SKM-1 treated with dmso at 0.1 percent for 144 hours (cell line): ENCODE results near the gene GYPC.

Experiments
- DNase-seq: peaks from one replicate; lab custom pipeline; 2025; ENCODE audit not compliant: unreplicated experiment; lab: John Stamatoyannopoulos, UW

The GYPC gene

DNA sequence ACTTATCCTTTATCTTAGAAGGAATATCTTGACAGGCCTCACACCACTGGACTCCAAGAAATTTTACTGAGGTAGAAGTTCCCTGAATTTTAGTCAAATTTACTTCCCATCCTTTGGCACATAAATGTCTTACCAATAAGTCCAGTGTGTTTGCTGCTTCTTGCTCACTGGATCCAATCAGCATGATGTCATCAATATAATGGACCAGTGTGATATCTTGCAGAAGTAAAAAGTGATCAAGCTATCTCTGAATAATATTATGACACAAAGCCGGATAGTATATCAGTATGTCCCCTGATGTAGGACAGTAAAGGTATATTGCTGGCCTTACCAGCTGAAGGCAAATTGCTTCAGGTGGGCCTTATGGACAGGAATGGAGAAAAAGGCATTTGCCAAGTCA, 6.9 kb upstream of the GYPC start:
- DNase-seq = no peak

DNA sequence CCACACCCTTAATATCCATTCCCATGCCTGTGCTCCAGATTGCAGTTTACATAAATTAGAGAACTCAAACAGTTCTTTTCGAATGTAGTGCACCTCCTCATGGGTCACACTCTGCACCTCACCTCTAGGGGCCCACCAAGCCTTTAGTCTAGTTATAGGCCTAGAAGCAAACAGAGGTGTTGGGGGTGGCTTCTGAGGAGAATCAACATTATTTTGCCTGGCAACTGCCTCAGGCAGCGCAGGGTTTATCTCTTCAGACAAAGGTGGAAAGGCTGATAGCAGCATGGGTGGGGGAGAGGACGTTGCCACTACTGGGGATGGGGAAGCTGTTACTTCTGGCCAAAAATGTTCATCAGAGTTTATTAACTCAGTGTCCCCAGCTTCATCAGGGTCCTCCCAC, 5.0 kb upstream of the GYPC start:
- no peak for DNase-seq

DNA sequence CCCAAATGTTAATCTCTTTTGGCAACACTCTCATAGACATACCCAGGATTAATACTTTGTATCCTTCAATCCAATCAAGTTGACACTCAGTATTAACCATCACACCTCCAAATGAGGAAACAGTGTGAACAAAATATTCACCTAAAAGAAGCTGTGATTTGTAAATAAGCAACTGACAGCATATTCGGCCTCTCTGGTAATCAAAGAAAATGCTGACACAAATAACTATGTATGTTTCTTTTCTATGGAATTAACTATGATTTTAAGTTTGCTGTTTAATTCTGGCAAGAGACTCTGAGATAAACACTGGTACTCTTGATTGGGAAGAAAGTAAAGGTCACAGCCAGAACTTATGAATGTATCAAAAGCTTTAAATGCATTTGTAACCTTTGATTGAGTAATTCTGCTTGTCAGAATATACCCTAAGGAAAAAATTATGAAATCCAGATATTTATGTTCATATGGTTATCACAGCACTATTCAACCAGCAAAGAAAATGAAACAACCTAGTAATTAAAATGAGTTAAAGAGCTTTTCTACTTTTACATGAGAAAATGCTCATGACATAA, 3.6 kb upstream of the GYPC start:
- no peak for DNase-seq

DNA sequence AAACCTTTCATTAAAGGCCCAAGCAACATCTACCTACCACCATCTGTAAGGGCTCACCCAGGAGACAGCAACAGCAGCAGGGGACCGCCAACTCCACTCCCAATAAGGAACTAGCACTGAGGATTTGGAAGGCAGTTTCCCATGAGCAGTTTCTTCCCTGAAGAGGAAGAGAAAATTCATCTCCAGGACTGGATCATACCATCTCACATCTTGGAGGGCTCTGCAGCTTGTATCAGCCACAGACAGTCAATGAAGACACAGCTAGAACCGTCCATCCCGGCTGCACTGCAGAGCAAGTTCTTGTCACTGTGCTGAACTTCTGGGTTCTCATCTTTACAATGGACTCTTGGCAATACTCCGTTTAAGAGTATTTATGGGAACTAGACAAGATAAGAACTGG, 2.8 kb upstream of the GYPC start:
- no peak for DNase-seq

DNA sequence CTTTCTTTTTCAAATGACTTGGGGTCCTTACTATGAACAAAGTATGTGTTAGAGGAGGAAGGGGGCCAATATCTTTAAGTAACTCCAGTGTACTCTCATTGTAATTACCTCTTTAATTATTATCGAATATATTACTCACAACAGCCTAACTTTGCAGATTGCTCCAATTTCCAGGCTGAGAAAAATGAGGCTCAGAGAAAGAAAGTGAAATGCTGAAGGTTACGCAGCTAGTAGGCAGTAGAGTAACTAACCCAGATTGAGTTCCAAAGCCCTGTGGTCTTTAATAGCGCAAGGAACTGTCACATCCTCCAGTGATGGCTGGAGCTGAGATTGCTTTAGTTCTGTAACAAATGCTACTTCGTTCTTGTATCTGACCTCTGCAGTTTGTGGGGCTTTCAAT, 2.2 kb upstream of the GYPC start:
- DNase-seq = no peak

DNA sequence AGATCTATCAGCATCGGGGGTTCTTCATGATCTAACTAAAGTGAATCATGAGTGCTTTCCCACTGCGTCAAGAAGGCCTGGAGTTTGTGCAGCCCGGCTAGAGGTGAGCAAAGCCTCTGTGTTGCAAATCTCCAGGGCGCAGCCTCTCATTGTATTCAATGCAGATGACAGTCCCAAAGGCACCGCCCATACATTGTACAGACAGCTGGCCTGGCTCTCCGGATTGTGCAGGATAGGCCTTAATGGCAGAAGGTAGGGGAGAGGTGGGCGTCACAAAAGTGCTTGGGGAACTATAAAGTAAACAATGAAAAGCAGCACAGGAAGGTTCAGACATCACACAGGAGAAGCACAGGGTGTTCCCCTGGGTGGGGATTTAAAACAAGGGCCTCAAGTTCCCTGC, 907 bp upstream of the GYPC start:
- DNase-seq = no peak

DNA sequence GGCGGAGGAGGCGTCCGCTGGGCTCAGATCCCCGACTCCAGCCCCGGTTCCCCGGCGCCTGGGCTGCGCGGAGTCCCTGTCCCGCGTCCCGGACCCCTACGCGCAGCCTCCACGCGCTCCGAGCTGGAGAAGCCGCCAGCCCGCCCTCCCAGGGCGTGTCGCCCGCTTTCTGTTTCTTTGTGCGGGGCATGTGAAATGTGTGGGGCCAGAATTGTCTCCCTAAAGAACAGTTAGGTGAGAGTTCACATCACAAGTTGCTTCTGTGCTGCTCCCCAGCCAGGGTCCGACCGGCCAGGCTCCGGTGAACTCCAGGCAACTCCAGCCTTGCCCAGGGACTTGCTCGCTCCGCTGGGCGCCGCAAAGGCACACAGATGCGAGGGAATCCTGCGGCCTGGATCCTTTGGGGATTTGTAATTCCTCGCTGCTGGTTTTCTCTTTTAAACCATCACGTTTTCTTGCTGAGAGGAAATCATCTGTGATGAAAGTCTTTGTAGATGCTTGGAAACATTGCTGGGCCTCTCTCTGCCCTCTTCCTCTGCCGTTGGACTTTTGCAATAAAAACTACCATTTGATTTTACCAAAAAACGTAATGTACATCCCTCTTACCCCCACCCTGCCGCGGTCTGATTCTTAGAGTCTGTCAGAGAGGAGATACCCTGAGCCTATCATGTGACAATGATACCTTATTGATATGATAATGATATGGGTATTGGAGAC, 631 bp downstream of the GYPC start:
- DNase-seq = peak; percentile 16

DNA sequence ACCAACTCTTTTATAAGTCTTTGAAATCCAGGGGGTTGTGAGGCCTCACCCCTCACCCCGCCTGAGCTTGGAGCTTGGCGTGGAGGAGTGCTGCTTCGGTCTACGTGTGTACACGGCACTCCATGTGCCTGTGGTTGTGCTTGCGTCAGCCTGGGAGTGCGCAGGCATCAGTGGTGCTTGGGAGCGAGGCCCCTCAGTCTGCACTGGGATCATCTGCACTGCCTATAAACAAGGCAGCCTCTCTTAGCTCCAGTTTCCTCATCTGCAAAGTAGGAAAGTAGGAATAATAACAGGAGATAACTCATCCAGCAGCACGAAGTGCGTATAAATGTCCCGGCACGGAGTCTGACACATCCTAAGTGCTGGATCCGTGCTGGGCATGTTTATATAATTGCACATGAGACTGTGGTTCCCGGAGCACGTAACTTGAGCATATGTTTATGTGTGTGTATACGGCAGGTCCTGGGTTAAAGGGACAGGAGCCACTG, 1.2 kb downstream of the GYPC start:
- no peak for DNase-seq

DNA sequence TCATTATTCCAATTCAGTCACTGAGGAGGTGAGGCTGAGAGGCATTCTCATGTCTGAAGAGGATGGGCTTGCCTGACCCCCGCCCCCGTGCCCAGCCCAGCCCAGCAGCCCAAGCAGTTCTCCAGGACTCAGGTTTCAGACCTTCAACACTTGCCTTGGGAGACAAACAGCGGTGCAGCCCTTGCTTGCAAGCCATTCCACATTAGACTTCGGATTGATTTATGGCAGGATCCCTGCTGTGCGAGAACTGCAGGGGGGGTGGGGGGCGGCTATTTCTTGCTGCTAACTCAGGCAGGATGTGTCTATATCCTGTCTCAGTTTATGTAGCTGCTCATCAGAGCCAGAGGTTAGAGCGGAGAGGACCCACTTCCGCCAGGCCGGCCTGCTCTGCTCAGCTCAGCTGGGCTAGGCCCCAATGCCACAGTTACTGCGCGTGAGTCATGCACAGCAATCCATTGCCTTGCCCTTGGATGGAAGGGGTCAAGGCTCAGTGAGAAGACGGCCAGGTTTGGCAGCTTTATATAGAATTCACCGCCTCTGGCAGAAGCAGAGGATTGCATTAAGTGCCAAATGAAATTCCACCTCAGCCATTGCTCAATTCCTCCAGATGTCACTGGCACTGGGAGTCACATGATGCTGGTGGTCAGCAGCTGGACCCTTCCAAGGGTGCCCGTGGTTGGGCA, 1.8 kb downstream of the GYPC start:
- peak; percentile 82 for DNase-seq

DNA sequence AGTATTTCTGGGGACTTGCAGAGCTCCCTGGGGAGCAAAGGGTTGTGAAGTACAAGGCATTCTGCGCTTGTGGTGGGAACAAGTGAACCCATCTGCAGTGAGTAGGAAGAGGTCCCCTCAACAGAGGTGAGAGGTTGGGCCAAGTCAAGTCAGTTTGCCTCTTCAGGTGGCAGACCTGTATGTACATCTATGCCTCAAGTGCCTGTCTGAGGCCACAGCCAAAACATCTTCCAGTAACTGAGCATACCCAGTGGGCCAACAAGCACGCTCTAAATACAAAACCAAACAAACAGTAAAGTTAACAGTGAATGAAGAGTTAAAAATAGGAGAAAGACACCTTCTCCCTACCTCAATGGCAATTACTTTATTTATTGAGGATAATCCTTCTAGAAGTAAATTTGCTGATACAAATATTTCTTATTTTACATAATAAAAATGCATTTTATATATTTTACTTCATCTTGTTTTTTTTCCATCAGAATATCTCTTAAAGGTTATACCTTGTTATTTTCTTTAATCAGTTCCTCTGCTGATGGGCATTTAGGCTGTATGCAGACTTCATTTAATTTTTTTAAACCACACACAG, 2.5 kb downstream of the GYPC start:
- DNase-seq = no peak

DNA sequence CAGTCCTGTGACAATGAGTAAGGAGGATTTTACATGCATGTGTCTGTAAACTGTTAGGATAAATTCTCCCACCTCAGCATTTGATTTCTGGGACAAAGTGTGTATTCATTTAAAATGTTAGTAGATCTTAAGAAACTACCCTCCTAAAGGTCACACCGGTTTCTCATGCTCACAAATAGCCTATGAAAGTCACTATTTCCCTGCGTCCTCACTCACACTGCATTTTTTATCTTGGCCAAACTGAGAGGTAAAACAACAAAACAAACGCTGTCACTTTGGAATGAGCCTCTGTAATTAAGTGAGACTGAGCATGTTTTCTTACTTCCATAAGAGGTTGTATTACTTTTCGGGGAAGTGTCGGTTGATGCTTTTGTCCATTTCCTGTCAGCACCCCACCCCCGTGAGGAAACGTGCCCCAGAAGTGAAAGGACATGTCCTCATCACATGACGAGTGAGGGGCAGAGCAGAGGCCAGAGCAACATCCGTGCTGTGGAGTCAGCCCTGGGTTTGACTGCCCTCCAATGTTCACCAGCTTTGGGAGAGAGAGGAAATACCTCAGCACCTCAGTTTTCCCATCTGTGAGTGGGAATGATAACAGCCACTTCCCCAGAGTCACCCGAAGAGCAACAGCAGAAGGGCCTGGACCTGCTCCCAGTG, 3.1 kb downstream of the GYPC start:
- DNase-seq = peak; percentile 45

DNA sequence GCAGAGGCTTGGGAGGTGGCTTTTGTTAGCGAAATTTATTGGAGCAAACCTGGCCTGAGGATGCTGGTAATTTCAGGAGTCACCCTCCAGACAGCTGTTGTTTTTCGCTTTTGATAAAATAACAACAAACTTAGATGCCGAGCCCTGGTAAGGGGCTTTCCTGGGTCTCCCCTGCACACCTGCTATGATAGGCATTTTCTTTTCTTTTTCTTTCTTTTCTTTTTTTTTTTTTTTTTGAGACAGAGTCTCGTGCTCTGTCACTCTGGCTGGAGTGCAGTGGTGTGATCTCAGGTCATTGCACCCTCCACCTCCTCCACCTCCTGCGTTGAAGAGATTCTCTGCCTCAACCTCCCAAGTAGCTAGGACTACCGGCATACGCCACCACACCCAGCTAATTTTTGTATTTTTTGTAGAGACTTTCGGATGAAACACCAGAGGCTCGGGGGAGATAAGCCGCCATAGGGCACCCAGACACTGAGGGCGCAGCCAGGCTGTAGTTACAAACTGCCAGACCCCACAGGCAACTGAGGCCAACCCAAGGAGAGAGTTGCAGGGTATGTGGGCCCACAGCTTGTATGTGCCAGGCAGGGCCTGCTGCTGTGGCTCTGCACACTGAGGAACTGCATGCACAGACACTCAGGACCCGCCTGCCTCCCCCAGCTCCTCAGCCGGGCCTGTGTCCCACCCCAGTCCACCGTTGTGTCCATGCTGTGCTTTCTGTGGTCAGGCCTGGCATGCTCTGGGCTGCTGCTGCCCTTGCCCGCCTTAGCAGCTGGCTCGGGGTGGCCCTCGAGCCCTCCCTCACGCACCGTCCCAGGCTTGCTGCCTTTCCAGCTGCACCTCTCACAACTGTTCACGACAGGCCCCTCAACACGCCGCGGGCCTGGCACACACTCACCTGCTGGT, 3.9 kb downstream of the GYPC start:
- DNase-seq = no peak

DNA sequence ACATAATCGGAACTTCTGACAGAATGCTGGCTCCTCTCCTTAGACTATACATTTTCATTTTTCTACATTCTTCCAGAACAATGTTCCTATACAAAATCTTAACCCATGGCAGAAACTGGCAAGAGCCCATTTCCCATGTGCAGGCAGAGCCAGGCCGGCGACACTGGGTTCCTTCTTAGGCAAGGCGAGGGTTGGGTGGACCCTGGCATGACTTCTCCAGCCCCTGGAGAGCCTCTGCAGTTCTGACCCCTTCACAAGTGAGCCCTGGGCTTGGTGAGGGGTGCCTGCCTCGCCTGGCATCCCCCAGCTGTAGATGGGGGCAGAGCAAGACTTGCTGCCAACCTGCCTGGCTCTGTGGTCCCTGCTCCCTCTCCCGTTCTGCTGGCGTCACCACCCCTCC, 5.0 kb downstream of the GYPC start:
- no peak for DNase-seq

DNA sequence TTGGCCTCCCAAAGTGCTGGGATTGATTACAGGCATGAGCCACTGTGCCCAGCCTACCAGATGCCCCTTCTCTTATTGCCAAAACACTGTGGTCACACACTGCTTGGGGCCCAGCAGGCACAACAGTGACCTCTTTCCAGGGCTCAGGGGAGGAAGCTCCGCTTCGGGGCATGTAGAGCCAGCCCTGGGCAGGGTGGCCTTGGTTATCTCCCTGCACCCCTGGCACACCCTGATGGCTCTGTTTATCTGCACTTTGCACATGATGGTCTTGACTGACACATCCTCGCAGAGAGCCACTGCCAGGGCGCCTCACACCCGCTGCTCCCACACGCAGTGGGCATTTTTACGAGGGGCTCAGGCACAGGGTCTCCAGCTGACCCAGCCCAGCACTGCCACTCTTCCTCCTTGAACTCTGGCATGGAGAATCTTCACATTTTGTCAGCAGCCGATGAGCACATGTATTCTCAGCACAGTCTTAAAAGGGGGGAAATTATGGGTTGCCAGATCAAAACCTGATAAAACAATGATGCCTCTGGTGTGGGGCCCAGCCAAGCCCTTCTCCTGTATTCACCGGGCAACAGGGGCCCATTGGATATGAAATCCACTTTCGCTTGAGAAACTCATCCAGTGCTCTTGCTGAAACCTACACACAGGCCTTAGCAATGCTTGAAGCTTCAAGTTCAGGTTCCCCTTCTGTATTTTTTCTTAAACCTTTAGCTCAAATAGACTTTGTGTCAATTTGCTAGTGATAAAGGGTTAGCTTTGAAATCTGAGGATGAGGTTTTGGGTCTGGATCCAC, 5.9 kb downstream of the GYPC start:
- no peak for DNase-seq

DNA sequence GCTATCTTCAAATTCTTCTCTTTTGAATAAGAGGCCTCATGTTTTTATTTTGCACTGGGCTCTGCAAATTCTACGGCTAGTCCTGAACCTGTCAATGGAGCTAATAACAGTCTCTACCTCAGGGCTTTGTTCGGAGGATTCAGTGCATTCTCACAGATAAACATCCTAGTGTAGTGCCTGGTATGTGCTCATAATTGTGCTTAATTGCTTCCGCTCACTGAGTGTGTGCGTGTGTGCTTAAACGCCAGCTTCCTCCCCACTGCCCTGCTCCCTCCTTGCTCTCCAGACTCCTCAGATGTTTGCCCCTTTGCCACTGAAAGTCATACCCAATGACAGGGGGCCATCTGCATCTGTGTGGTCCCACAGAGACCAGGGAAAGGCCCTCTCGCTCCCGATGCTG, 6.7 kb downstream of the GYPC start:
- DNase-seq = no peak

DNA sequence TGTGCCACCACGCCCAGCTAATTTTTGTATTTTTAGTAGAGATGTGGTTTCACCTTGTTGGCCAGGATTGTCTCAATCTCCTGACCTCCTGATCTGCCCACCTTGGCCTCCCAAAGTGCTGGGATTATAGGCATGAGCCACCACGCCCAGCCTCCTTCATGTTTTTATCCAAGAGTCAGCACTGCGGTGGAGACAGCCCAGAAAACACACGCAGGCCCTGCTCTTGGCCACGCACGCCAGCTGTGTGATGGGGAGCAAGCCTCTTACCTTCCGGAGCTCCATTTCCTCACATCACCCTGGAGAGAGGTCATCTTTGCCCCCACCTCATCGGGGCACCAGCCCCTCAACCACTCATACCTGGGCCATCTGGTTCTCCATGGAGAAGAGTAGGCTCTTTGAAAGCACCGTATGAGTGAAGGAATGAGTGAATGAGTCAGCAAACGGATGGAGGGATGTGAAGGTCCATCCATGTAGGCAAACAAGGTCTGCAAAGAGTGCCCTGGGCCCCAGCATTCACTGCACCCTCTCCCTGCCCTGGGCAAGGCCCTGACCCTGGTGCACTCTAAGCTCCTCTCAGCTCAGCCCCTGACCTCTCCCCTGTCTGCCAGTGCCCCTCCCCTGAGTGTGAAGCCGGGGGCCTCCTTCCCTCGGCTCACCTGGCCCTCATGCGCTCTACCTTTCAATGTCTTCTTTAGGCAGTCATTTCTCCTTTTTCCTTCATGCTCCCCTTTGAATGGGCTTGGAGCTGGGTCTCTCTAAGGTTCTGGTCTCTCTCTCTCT, 7.4 kb downstream of the GYPC start:
- DNase-seq = no peak

DNA sequence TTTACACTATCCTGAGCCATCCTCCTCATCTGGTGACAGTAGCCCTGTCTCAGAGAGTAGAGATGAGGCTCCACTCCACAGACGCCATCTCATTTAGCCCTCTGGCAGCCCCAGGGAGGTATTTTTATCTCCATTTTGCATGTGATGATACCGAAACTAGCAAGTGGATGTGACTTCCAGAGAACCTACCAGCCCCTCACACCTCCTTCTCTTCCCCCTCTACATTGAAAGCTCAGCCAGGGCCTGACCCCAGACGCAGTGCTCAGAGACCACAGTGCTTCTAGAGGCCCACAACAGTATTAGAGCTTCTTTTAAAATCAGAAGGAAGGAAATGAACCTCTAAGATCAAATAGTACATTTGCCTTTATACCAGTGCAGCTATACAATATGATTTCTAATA, 8.3 kb downstream of the GYPC start:
- DNase-seq = no peak

DNA sequence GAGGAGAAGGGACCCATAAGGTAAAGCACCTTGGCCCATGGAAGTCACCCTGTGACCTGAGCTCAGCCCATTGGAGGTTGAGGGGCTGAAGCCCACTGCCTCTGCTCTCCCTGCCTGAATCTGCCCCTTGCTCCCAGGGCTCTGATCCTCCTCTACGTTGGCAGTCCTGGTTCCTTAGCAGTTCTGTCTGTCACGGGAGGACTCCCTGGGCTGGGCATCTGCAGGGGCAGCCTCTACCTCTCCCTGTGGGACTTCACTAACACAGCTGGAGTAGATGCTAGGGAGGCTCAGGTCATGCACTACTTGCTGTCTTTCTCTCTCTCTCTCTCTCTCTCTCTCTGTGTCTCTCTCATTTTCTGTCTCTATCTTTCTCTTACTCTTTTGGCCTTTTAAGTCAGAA, 8.7 kb downstream of the GYPC start:
- DNase-seq = no peak

DNA sequence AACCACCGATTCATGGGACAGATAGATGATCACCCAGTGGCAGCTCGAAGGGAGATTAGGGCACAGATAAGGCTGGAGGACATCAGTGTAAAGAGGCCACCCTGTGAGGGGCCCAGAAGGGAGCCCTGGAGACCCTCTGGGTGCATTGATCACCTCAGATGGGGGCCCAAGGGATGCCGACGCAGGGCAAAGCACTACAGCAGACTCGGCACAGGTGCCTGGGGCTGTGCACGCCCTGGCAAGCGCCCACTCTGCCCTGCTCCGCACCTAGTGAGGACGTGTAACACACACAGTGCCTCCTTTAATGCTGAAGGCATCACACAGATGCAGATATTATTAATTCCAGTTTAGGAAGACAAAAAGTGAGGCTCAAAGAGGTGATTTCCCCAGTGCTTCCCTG, 9.5 kb downstream of the GYPC start:
- no peak for DNase-seq
